Ramos (cell line): ENCODE measurements around the gene SCLT1.

Source experiments
- in situ Hi-C: fragments of 300-500 bp; cut with MboI; formaldehyde crosslinking; loops from one replicate; pipeline ENCODE4 v1.14.3; 2022; ENCODE audit warnings: low sequenced_read_pairs; ENCODE audit not compliant: unreplicated experiment

Gene SCLT1

GRCh38 chr4:128978985-128979384 lies 114.4 kb downstream of the SCLT1 start:
- in situ Hi-C loops = no loop called here

- in situ Hi-C loops = no loop called here
Observed at GRCh38 chr4:128974136-128974581, 119.2 kb downstream of the SCLT1 start.

DNA sequence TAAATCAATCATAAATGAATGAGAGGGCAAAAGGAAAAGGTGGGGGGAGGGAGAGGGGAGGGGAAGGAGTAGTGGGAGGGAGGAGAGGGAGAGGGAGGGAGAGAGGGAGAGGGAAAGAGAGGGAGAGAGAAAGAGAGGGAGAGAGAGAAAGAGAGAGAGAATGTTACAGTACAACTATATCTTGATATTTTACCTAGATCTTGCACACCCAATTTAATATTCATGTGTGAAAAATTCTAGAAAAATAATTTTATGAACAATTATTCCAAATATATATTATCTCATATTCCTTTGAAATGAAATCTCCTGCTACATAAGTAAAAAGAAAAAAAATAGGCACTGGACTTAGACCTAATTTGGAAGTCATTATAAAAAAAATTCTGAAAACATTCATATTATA lies 120.0 kb downstream of the SCLT1 start:
- in situ Hi-C loops = no loop called here

DNA sequence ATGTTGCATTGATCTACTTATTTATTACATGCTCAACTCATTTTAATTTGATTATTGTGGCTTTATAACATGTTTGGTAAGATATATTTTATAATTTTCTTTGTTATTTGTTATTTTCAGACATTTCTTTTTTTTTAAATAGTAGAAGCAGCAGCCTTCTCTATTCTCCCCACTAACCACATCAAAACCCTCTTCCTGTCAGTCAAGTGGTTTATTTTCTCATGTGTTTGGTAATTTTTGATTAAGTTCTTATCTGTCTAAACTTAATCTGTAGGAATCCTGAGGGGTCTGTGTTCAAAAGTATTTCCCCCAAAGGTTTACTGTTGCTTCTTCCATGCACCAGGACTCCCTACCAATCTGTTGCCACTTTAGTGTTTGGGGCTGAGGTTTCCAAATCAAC lies 131.9 kb downstream of the SCLT1 start:
- in situ Hi-C loops = no loop called here

GRCh38 chr4:128958194-128958593 lies 135.1 kb downstream of the SCLT1 start:
- in situ Hi-C loops = no loop called here

GRCh38 chr4:128957459-128957858 lies 135.9 kb downstream of the SCLT1 start:
- in situ Hi-C loops = no loop called here

- in situ Hi-C loops = no loop called here
Observed at GRCh38 chr4:128955751-128956150, 137.6 kb downstream of the SCLT1 start.

GRCh38 chr4:128954941-128955340 lies 138.4 kb downstream of the SCLT1 start:
- in situ Hi-C loops = no loop called here

DNA sequence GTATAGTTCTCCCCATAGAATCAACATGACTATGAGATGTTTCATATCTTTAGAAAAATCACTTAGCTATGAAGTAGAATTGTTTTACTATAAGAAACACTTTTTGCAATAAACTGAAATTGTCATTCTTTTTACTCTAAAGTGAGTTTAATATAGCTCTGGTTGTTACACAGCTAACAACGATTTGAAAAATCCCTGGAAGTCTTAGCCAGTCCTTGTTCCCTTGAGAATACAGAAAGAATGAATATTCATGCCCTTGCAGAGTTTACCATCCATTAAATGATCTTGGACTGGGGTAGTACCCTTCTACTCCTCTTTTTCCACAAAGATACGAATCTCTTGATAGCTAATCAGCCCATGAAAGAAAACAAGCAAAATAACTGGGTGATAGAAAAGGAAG lies 142.0 kb downstream of the SCLT1 start:
- in situ Hi-C loops = no loop called here

DNA sequence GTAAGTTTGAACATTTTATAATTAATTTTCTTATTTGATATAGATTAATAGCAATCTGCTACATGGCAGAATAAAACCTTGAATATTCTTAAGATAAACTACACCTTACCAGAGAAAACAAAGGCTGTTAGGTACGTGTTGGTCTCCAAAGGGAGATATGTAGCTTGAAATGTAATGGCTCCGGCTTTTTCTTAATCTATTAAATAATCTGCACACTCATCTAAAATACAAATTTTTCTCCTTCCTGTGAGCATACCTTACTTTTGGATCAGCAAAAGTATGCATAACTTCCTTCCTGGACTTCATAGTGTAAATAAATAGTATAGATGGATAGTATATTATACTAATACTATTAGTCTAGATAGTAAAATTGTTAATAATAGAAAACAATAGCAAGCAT lies 142.5 kb downstream of the SCLT1 start:
- in situ Hi-C loops = no loop called here

GRCh38 chr4:128946916-128947315 lies 146.4 kb downstream of the SCLT1 start:
- in situ Hi-C loops = no loop called here

DNA sequence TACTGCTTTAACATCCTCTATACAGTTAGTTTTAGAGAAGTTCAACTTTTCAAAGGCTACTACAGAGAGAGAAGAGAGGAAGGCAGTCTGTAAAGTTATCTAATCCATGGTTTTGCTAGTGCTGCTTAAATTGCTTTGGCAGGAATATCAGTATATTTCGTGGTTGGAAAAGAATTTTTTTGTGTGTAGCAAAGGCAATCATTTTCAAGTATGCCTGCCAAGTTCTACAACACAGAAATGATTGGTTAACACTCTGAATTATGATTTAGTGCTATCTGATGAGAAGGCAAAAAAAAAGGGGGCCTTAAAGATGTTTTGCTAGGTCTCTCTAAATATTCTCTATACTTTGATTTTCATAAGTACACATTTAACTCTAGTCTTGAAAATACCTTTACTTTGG lies 150.7 kb downstream of the SCLT1 start:
- in situ Hi-C loops = no loop called here

DNA sequence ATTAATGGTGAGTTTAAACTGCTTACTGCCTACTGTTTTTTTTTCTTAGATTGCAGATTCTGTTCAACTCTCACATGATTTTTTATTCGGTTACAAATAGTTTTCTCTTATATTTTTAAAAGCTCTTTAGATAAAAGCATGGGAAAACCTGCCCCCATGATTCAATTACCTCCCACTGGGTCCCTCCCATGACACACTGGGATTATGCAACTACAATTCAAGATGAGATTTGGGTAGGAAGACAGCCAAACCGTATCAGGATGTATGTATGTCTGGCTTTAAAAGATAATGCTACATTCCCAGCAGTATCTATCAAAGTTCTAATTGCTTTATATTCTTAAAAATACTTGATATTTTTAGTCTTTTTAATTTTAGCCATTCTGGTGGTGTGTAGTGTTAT lies 152.4 kb downstream of the SCLT1 start:
- in situ Hi-C loops = no loop called here

- in situ Hi-C loops = no loop called here
Observed at GRCh38 chr4:128930051-128930450, 163.3 kb downstream of the SCLT1 start.

DNA sequence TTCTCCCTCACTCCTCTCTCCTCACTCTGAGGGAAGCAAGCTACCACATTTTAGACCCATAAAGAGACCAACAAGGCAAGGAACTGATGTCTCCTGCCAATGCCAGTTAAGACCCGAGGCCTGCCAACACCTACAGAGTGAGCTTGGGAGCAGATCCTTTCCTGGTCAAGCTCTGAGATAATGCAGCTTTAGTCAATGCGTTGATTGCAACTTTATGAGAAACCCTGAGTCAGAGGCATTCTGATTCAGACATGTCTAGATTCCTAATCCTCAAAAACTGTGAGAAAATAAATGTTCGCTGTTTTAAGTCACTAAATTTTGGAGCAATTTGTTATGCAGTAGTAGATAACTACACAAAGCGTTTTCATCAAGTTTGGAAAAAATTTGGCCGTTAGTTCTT lies 168.4 kb downstream of the SCLT1 start:
- in situ Hi-C loops = no loop called here

- in situ Hi-C loops = no loop called here
Observed at GRCh38 chr4:128921954-128922353, 171.4 kb downstream of the SCLT1 start.

- in situ Hi-C loops = no loop called here
Observed at GRCh38 chr4:128917781-128918180, 175.6 kb downstream of the SCLT1 start.

GRCh38 chr4:128916832-128917231 lies 176.5 kb downstream of the SCLT1 start:
- in situ Hi-C loops = no loop called here

- in situ Hi-C loops = no loop called here
Observed at GRCh38 chr4:128915544-128915943, 177.8 kb downstream of the SCLT1 start.

DNA sequence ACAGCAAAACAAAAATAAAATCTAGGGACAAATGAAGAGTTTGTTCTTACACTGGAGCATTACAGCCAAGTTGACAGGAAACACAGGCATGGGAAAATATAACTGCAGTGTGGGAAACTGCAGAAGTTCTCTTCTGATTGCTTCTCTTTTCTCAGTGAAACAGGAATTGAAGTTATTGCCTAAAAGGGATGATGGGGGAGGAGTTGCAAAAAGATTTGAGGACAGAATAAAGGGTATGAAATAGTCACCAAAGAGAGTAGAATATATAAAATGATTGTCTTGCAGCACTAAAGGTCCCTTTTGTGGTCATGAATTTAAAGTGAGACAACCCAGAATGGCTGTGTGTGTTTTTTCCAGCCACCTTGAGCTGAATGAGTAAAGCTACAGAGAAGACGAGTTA lies 180.1 kb downstream of the SCLT1 start:
- in situ Hi-C loops = no loop called here

DNA sequence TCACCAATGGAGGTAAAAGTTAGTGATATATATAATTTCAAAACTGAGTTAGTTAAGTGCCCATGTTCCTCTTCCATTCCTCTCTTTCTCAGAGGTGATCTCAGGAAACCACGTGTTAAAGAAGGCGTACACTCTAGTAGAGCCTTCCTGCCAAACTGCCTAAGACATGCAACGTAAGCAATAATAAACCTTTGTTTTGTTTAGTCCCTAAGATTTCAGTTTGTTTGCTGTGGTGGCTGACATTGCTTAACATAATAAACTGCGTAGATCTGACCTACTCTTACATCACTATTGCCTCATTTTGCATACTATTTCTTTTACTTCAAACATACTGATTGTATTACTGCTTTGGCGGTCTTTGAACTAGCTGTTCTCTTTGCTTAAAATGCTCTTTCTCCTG lies 184.6 kb downstream of the SCLT1 start:
- in situ Hi-C loops = no loop called here

- in situ Hi-C loops = no loop called here
Observed at GRCh38 chr4:128907981-128908380, 185.4 kb downstream of the SCLT1 start.

DNA sequence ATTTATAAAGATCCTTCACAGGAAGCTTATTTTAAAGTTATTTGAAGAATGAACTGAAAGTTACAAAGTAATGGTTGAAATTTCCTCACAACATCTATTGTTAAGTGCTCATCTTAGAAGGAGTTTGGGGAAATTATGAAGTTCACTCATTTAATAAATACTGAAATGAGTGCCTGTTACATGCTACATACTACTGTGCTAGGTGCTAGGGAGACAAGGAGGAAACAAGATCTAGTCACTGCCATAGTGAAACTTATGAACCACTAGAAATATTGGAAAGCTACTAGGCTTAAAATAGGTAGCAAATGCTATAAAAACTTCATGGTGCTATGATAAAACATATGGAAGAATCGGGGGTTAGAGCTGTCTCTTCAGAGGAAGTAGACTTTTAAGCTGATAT lies 186.8 kb downstream of the SCLT1 start:
- in situ Hi-C loops = no loop called here
